HG02884 (cell line): ENCODE measurements around the gene SPATA25.

ENCODE experiments used
- ATAC-seq: cut with Tn5 transposase; IDR thresholded peaks from one replicate; pipeline ENCODE4 v1.9.1; 2021; ENCODE audit warnings: mild to moderate bottlenecking, moderate library complexity; ENCODE audit not compliant: unreplicated experiment

Gene SPATA25

DNA sequence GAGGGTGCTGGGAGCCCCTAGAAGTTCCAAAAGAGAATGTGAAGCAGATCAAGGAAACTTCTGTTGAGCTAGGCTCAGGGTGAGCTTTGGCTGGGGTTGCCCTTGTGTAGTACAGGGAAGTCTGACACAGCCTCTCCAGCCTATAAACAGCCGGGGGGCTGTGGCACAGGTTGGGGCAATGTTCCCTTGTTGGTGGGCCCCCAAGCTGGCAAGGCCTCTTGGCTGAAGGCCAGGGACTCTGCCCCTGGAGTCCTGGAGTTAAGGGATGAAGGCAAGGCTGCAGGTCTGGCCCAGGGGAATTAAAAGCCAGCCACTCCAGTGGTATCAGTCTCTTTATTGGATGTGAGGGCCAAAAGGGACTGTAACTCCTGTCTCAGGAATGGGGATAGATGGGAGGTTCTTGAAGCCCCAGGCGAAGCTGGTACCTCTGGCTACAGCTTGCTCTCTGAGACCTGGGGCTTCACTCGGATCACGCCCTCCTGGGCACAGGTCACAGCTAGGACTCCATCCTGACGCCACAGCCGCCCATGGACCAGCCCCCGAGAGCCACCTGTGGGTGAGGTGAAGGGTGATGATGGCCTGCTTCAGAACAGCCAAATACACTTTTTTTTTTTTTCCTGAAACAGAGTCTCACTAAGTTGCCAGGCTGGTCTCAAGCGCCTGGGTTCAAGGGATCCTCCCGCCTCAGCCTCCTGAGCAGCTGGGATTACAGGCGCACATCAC lies 45.9 kb downstream of the SPATA25 start:
- ATAC-seq, result no peak

DNA sequence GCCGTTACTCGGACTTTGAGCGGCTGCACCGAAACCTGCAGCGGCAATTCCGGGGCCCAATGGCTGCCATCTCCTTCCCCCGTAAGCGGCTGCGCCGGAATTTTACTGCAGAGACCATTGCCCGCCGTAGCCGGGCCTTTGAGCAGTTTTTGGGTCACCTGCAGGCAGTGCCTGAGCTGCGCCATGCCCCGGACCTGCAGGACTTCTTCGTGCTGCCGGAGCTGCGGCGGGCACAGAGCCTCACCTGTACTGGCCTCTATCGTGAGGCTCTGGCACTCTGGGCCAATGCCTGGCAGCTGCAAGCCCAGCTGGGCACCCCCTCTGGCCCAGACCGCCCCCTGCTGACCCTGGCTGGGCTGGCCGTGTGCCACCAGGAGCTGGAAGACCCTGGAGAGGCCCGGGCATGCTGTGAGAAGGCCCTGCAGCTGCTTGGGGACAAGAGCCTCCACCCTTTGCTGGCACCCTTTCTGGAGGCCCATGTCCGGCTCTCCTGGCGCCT lies 46.7 kb downstream of the SPATA25 start:
- ATAC-seq, result no peak

DNA sequence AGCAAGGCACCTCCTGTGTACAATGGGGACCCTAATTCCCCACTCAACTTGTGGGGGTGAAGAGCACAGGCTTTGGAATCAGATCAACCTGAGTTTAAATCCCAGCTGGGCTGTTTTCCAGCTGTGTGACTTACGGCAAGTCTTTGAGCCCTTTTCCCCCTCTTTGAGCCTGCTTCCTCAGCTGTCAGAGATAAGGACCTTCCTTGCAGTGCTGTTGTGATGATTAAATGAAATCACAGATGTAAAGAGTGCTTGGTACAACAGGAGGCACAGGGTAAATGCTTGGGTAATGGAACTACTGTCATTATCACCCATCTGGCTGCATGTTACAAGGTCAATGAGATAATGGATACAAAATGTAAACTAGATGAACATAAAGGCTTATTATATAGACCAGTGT lies 50.6 kb downstream of the SPATA25 start:
- ATAC-seq, result no peak
